Anterior cingulate cortex (tissue), 58 donors: Measurements from ENCODE around the gene OTOG.

Experiments
- DNase-seq, 58 donors: peaks; one replicate each; lab custom pipeline; 2025; lab: John Stamatoyannopoulos, UW

The OTOG gene

DNA sequence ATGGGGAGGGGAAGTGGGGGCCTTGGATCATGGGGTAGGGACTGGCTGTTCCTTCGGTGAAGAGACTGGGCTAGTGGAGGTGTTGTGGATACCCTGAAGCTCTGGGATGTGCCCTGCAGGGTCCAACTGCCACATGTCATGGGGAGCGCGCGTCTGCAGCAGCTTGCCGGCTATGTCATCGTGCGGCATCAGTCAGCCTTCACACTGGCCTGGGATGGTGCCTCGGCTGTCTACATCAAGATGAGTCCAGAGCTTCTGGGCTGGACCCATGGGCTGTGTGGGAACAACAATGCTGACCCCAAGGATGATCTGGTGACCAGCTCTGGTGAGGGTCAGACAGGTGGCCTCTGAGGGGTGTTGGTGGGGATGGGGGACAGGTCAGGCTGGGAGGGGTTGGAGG lies 9.9 kb downstream of the OTOG start:
- no peak for DNase-seq

DNA sequence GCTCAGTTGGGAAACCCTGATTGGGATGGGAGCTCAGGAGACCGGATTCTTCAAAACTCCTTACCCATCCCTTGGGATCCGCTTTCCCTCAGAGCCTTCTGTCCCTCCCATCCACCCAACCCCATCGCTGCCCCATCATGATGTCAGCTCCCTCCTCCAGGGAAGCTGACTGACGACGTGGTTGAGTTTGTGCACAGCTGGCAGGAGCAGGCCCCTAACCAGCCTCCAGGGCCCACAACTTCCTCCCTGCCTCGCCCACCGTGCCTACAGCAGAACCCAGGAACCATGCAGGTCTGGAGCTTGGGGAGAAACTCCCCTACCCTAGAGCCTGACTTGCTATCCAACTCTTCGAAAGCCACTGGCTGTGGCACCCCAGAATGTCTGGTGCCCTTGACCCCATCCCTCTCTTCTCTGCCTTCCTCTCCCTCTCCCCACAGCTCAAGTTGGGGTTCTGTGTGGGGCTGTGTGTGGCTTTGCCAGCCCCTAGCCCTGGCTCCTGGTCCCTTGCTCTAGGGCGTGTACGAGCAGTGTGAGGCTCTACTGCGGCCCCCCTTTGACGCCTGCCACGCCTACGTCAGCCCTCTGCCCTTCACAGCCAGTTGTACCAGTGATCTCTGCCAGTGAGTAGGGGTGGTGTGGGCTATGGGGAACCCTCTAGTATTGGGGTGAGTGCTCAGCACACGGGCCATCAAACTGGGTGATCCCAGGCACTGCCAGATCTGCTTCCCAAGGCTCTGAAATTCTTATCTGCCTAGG lies 11.1 kb downstream of the OTOG start:
- no peak for DNase-seq

DNA sequence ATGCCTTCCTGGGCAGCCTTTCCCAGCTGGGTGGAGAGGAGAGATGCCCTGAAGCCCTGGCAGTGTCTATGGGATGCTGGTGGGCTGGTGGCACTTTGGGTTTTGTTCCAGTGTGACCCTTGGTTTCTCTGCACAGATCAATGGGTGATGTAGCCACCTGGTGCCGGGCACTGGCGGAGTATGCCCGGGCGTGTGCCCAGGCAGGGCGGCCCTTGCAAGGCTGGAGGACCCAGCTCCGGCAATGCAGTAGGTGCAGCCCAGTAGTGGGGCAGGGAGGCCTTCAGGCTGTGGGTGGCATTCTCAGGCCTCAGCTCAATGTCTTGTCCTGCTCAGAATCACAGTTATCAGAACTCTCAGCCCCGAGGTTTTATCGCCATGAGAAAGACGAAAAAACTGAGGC lies 11.9 kb downstream of the OTOG start:
- no peak for DNase-seq

DNA sequence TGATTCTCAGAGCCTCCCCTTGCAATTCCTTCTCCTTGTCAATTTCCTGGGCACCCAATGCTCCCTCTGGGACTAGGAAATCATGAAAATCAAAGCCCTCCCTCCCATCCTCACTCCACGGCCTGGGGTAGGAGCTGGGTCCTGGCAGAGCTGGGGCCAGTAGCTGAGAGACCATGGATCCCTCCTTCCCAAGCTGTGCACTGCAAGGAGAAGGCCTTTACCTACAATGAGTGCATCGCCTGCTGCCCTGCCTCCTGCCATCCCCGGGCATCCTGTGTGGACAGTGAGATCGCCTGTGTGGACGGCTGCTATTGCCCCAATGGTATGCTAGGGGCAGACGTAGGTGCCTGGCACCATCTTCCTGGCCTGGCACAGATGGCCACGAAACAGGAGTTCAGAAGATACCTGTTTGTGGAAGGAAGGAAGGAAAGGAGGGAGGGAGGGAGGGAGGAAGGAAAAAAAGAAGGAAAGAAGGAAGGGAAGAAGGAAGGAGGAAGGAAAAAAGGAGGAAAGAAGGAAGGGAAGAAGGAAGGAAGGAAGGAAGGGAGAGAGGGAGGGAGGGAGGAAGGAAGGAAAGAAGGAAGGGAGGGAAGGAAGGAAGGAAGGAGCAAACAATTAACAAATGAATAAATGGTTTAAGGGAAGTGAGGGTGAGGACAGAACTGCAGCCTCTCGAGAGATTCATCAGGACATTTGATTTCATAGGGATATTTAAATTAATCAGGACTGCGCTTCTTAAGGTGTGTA lies 12.5 kb downstream of the OTOG start:
- DNase-seq: no peak

DNA sequence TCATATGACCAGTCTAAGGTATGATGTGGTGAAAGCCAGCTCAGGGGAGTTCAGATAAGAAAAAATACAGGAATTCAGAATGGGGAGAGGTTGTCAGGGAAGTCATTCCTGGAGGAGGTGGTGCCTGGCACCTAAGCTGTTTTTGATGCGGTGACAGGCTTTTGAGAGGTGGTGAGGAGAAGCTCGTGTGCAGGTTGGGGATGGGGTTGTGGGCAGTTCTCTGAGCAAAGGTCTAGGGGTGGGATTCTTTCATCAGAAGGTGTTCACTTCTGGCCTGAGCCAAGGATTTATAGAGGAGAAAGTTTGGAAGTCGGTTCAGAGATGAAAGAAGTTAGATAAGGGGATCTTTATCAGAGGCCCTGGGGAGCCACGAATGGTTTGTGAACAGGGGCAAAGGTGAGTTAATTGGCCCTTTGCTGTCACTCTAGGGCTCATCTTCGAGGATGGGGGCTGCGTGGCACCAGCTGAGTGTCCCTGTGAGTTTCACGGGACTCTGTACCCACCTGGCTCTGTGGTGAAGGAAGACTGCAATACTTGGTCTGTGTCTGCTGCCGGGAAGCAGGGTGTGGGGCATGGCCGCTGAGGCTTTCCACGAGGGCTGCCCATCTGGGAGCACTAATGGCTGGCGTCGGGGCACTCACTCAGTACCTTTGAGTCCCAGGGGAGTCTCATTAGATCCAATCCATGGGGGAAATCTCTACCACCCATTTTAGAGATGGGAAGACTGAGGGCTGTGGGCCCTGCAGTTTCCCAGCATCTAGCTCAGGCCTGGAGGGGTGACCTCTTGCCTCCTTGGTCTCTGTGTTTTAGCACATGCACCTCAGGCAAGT lies 13.4 kb downstream of the OTOG start:
- DNase-seq: no peak

DNA sequence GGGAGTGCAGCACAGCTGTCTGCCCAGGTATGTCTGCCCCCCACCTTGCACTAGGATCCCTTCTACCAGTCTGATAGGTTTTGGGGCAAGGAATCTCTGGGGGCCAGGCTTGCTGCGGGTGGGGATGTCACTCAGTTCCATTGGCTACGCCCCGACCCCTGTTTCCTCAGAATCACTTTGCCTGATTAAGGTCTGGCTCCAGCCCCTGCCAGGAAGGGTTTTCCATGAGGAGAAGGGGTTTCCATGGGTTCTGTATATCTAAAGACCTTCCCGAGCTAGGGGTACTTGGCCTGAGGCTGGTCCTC lies 14.0 kb downstream of the OTOG start:
- DNase-seq: no peak

DNA sequence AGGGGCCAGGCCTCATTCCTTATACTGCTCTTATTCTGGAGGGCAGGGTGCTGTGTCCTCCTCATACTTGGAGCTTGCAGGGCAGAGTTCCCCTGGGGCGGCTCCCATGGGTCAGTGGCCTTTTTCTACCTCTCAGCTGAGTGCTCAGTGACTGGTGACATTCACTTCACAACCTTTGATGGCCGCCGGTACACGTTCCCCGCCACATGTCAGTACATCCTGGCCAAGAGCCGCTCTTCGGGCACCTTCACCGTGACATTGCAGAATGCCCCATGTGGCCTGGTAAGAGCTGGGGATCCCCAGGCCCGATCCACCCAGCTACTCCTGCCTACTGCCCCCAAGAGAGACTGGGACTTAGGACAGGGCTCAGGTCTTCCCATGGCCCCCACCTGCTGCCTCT lies 14.5 kb downstream of the OTOG start:
- no peak for DNase-seq

DNA sequence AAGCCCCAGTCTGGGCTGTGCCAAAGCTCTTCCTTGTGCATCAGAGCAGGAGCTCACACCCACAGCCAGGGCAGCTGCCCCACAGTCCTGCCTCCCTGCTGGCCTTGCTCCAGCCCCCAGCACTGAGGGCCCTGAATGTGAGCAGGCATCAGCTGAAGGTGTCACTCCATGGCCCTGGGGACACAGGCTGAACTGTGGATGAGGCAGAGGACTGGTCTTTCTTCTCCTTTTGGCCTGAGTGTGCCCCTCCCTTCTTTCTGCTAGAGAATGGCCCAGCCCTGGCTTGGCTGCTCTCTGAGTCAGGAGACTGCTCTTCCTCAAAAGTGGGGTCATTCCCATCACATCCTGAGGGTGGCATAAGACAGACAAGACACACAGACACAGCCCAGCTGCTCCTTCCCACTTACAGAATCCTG lies 16.2 kb downstream of the OTOG start:
- no peak for DNase-seq

DNA sequence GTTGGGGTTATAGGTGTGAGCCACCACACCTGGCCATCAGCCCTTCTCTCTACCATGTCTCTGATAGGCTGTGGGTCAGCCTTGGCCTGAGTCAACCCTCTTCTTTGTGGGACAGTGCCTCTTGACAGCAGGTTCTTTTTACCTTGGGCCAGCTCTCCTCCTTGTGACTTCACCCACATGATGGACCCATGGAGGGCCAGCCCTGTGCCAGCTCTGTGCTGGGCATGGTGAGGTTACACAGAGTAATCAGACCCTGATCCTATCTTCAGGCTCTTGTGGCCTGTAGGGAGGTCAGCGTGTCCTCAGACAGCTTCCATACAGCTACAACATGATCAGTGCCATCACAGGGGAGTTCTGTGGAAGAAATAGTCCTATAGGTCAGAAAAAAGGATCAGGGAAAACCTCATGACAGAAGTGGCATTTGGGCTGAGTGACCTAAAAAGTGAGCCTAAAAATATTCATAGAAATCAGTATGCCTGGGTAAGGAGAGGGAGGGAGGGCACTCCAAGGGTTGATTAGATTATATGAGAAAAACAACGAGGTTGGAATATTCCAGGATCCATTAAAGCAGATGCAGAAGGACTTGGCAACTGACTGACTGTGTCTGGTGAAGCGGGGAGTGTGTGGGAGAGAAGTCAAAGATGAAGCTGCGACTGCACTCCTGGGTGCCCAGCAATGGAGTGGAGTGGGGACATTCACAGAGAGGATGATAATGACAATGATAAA lies 17.1 kb downstream of the OTOG start:
- DNase-seq: no peak

DNA sequence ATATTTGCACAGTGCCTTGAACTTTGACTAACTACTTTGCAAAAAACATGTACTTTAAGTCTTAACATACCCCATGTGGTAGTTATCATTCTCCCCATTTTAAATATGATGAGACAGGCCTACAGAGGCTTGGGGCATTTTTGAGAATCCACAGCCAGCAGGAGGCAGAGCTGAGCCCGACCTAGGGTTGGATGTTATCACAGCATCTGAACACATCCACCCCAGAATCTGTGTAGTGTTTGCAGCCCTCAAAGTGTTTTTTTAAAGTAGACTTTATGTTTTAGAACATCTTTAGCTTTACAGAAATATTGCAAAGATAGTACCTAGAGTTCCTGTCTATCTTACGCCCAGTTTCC lies 17.6 kb downstream of the OTOG start:
- DNase-seq: no peak

DNA sequence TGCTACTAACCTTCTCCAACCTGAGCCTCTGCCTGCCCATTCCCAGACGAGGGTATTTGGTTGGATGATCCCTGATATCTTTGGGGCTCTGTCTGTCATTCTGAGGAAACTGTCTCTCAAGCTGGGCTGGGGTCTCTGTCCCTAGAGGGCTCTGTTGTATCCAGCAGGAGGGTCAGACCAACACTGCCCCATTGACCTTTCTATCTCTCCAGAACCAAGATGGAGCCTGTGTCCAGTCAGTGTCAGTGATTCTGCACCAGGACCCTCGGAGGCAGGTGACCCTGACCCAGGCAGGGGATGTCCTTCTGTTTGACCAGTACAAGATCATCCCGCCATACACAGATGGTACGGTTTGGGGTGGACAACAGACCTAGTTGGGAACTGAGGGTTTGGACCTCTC lies 21.9 kb downstream of the OTOG start:
- no peak for DNase-seq

DNA sequence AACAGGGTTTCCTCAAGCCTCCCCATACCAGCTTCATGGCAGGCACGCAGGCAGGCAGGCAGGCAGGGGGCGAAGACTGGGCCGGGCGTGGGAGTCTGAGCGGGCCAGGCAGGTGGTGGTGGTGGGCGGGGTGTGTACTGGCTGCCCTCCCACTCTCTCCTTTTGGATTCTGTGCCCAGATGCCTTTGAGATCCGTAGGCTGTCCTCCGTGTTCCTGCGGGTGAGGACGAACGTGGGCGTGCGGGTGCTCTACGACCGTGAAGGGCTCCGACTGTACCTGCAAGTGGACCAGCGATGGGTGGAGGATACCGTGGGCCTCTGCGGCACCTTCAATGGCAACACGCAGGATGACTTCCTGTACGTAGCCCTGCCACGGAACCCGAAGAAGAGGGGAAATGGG lies 23.0 kb downstream of the OTOG start:
- DNase-seq: peak in 17 of 58 donors; percentile 5 to 59 (median 23)

DNA sequence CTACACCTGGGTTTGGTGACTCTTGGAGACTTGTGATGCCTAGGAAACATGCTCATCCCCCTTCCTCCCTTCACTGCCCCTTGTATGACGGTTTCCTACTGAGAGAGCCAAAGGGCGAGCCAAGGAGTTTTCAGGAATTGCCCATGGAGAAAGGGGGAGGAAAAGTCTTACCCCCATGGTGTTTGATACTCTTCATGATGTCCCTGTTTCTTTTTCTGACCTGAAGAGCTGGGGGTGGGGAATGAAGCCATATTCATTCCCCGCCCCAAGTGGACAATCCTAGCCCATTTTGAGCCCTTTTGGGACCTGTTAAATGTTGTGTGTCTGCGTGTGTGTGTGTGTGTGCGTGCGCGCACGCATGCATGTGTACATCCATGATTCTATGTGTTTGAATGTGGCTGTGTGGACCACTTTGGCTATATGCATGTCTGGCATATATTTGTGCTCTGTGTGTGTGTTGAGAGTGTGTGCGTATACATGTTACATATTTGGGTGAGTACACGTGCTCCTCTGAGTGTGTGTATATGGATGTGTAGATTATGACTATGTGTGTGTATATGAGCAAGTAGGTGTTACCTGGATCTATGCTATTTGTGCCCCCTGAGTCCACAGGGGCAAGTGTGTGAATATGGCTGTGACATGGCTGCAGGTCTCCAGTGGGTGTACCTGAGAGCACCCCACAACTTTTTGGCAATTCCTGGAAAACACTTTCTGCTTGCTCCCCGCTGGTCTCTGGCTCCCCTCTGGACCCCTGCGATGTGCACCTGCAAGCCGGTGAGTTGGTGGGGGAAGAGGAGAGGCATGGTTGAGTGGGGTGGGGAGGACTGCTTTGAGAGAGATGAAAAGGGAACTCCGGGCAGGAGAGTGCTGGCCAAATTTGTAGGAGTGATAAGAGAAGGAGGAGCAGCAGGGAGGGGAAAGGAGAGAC lies 24.6 kb downstream of the OTOG start:
- DNase-seq: no peak

DNA sequence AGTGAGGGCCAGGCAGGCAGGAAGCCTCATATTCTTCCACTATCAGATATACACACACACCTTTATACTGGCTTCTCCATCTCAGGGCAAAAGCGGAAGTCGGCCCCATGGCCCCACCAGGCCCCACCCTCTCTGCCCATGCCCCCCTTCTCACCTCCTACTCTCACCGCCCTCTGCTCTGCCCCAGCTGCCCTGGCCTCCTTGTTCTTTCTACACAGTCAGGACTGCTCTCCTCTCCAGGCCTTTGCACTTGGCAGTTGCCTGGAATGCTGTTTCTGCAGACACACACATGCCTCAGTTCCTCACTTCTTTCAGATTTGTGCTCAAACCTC lies 25.3 kb downstream of the OTOG start:
- no peak for DNase-seq

DNA sequence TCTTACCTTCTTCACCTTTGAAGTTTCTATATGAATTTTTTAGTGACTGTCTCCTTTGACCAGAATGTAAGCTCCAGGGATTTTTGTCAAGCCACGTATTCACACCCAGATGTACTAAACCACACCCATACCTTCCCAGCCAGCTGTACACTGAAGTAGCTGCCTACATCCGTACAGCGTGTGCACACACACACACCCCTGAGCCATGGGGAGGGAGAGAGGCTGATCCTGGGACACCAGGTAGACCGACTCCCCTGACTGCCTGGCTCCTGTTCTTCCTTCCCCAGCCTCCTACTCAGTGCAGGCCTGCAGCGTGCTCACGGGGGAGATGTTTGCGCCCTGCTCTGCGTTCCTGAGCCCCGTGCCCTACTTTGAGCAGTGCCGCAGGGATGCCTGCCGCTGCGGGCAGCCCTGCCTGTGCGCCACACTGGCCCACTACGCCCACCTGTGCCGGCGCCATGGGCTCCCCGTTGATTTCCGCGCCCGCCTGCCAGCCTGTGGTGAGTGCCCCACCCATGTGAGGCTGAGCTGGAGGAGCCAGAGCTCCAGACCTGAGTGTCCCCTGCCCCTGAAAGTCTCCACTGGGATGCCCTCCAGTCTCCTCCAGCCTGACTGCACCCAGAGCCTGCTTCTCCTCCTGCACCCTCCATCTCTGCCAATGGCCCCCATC lies 25.9 kb downstream of the OTOG start:
- no peak for DNase-seq

DNA sequence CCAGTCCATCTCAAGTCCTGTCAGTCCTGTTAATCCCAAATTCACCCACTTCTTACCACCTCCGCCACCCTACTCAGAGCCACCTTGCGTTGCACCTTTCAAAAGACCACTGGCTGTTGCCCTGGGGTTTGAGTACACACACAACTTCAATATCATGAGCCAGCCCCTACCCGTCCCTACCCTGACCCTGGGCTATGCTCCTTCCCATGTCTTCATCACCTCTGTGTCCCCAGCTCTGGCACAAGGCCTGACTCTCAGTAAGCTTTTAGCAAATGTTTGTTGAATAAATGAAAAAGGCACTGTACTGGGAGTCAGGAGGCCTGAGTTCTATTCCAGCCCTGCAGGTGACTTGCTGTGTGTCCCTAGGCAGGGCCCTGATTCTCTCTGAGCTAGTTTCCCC lies 26.5 kb downstream of the OTOG start:
- no peak for DNase-seq

DNA sequence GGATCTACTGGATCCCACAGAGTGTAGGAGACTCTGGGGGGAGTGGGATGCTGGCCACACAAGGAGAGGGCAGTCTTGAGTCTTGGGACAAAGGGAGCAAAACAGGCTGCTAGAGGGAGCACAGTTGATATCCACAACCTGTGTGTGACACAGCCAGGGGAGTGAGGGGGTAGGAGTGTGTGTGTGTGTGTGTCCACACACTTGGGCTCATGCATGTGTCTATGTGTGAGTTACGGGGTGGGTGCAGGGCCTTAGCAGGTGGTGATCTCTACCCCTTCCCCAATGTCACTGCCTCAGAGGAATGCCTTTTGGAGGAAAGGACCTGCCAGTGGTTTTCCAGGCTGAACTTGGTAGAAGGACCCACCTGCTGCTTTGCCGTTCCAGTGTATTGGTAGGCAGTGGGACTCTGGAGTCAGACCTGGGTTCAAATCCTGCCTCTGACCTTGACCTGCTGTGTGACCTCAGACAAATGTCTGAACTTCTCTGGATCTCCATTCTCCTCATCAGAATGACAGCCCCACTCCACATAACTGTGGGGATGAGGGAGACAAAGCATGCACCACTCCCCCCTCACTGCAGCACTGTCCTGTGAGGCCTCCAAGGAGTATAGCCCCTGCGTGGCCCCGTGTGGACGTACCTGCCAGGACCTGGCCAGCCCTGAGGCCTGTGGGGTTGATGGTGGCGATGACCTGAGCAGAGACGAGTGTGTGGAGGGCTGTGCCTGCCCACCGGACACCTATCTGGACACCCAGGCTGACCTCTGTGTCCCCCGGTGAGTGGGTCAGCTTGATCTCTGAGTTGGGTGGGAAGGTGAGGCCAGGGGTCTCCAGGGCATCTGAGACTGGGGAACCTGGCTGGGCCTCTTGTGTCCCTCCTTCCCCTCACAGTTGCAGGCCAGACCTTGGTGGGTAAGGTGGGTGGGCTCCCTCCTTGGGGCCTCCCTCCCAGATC lies 27.4 kb downstream of the OTOG start:
- no peak for DNase-seq
